GM19455 (cell line): ENCODE data around the gene MVB12B.

Experiments
- ATAC-seq: cut with Tn5 transposase; IDR thresholded peaks from one replicate; pipeline ENCODE4 v1.9.1; 2021; ENCODE audit not compliant: unreplicated experiment

Gene MVB12B

DNA sequence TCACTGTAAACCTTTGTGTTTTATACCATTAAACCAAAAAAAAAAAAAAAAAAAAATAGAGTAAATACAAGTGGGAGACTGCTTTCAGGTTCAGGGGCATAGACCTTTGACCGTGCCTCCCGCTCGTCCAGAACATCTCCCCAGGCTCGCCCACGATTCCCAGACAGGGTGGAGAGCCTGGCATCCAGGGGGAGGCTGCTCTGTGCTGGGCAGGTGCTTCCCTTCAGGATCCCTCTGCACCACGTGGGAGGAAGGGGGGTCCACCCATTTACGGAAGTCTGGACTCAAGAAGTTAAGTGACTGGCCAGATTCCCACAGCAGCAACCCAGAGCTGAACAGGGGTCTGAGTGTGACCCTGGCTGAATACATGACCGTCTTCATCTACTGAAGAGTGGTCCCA is 161.7 kb downstream of the MVB12B start:
- no peak for ATAC-seq

DNA sequence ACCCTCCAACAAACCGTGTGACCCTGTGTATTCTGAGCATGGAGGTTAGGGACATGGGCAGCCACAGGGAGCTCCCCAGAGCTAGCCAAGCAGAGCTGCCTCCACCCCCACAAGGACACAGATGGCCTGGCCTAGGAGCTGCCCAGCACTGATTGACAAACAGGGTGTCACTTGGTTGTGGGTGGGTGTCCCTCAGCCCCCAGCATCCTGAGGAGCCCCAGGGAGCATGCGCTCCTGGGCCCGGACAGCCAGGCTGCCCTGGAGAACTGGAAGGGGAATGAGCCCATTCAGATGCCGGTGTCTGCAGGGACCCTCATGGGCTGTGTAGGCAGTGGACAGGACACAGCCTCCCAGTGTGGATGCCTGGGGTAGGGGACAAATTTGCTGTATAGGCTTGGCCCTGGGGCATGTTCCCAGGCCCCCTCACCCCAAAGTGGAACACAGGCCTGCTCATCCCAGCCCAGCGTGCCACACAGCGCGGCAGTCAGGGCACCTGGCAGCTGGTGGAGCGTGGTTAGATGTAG is 162.3 kb downstream of the MVB12B start:
- no peak for ATAC-seq

DNA sequence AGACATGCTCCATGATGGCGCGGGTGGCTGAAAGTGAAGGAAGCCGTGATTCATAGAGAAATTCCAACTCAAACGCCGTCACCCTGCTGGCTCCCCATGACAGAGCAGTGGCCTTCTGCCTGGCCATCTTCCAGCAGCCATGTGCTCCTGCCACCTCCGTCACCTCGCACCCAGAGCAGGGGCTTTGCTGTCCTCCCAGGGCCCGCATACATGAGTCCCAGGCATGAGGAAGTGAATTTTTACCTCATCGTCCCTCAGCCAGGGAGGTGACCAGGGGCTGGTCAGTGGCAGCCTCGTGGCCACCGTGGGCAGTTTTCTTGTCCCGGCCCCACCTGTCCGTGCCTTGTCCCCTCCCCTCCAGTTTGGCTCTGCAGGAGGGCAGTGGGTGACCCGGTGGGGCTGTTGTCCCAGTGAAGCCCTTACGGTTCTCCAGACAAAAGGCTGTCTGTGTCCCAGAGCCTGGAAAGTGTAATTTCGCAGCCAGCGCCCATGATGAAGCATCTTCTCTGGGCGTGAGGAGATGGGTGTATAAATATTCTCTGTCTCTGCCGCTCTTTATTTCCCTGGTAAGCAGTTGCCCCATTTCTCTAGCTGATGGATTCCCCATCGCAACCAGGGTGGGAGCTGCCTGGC is 163.1 kb downstream of the MVB12B start:
- ATAC-seq = no peak

DNA sequence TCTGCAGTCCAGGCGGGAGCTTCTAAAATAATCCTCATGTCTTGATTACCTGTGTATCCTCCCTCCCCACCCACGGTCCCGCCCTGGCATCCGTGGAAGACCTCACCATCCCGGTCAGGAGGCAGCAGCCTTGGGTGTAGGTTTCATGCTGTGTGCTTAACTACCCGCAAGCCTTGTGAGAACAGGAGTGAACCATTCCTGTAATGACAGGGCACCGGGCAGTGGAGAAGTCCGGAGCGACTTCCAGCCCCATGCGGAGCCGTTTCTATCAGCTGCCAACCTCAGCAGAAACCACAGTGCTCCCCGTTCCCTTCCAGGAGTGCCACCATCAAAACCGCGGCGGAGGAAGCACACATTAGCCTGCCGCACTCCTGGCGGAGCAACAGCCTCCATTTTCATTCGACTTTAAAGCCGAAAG is 163.6 kb downstream of the MVB12B start:
- ATAC-seq = no peak

DNA sequence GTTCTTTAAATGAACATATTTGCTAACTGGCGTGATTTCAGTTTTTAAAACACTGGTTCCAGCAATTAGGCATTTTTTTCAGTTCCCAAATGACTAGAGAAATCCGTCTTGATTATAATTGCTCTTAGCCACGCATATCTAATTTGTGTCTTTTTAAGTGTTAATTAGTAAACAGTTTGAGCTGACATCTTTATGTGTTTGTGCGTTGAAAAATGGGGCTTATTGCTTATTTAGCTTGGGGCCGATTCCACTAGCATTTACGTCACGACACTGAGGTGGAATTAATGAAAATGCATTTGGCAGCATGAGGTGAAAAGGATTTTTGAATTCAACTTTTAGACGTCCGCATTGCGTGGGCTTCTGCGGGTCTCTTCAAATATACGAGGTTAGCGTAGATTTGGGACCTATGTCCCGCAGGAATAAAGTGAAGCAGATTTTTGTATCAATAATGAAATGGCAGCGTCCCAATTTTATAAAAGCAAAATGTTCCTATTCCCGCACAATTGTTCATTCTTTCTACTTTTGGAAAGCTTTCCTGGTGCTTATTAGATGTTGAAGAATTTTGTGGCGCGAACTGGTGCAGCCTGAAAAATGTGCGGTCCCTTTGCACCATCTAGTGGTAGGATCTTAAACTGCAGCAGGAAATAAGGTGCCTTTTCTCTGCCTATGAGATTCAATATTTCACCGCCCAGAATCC is 164.4 kb downstream of the MVB12B start:
- no peak for ATAC-seq

GRCh38 chr9:126491568-126491879 is 164.9 kb downstream of the MVB12B start:
- ATAC-seq = no peak

DNA sequence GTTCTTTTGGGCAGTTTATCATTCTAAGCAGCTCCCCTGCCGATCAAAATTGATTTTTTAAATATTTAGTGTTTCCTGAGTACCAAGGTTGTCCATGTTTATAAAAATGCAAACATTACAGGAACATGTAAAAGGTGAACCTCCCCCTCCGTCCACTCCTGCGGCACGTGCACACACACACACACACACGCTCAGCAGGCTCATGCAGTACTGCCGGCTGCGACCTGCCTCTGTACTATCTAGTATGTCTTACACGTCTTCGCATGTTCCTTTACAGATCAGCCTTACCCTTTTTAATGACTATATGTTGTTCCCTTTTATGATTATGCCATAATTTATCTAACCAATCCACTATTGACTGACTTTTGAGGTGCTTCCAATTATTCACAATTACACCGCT is 165.3 kb downstream of the MVB12B start:
- no peak for ATAC-seq

DNA sequence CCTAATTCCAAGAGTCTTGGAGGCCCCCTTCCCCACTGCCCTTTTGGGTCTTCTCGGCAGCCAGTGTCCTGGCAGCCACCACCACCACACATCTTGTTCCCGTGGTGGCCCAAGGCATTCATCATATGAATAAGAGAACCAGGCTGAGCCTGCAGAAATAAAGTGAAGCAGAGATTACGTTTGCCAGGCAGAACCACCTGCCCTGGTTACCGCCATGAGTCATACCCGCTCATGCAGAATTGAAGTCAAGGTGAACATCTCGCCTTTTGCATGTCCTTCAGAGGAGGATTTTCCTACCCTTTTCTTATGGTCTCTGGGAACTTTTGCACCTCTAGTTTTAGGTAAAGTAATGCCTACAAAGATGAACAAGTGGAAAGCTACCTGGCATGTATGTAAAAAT is 167.6 kb downstream of the MVB12B start:
- no peak for ATAC-seq

- no peak for ATAC-seq
Observed at GRCh38 chr9:126494746-126495145, 168.1 kb downstream of the MVB12B start.

DNA sequence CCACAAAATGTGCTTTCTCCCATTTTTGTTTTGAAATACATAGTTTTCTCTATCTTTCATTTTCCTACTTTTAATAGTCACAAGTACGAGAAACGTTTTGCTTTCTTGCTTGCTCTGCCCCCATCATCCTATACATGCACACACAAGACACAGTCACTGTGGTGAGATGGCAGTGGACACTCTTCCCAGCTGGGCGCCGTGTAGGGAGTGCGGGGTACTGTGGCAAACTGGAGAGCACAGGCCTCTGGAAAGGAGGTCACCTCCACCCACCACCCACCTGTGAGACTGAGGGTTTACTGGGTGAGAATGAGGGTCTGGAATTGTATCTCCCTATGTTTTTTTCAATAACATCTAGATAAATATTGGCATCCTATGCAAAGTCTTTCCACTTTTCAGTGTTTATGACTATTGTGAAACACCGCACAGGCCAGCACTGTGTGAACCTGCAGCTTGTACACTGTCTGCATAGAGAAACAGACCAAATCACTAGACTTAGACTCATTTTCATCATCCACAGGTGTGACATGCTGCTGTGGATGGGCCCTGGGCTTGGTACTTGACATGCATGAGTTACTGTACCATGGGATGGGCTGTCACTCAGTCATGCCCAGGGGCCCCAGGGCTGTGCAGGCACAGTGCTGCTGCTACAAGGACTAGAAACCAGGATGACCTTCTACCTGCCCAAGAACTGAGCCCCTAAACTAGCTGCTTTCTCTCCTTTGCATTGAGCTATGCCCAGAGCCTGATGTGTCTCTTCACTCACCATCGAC is 169.0 kb downstream of the MVB12B start:
- no peak for ATAC-seq

- ATAC-seq = no peak
Observed at GRCh38 chr9:126496181-126496576, 169.6 kb downstream of the MVB12B start.

DNA sequence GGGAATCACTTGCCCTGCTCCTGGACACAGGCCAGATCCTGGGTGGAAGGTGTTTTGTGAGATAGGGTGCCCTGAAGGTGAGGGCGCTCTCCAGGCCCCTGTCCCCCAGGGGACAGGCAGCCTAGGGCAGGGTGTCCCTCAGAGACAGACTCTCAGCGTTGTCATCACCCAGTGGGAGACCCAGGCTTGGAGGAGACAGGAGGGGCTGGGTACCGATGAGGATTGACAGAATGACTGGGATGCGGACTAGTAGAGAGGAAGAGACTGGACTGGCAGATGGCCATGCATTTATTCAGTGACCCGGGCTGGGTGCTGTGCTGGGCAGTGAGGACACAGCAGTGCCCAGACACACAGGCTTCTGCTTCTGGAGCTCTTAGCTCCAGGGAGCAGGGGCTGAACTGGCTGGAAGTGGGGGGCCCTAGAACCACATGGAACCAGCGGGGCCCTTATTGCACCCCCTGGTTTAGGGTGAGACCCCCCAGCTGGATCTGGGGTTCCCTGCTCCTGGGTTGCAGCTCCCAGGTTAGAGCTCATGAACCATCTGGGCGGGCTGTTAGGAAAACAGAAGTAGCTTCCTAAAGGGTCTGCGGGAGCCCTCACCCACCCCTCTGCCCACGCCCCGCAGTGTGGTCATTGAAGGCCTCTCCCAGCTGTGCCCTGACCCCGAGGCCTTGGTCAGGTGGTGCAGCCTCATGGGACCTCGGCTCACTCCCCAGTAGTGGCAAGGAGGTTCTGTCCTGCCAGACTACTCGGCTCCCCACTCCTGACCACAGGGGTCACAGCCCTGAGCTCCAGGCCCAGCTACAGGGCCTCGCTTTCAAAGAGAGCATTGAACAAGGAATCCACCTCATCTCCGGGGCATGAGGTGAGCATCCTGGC is 170.4 kb downstream of the MVB12B start:
- ATAC-seq = no peak

GRCh38 chr9:126497660-126498275 is 171.1 kb downstream of the MVB12B start:
- ATAC-seq = no peak

GRCh38 chr9:126498331-126498730 is 171.7 kb downstream of the MVB12B start:
- no peak for ATAC-seq

DNA sequence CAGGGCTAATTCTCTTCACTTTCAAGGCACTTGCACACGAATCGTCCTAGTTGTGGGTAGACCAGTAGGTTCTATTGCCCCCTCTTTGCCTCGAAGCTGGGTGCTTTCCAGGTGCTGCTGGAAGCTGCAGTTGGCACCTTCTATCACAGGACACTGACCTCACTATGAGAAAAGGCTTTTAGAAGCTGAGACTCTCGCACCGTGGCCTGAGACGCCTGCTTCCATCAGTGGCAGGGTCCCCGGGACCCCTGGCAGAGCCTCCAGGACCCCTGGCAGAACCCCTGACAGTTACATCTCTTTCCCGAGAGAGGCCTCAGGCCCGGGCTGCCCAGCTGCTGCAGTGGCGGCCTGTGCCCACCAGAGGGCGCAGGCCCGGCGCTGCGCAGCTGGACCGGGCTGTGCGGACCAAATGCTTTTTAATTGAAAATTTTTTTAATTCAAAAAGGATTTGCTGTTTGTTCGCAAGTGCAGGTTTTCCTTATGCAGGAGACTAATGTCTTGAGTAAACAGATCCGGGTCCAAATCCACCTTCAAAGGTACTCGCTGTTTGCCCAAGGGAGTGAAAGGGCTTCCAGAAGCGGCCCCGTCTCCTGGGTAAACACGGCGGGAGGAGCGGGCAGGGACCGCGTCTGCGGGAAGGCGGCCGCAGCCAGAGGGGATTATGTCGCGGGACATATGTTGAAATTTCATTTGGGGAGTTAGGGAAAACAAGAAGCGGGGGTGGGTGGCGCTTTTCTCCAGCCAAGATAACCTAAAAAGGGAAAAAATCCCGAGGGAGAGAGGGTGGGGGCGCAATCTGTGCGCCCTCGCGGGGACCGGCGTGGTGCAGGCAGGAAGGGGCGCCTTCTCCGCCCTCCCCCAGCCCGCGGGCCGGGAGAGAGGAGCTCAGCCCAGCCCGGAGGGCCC is 172.6 kb downstream of the MVB12B start:
- no peak for ATAC-seq

DNA sequence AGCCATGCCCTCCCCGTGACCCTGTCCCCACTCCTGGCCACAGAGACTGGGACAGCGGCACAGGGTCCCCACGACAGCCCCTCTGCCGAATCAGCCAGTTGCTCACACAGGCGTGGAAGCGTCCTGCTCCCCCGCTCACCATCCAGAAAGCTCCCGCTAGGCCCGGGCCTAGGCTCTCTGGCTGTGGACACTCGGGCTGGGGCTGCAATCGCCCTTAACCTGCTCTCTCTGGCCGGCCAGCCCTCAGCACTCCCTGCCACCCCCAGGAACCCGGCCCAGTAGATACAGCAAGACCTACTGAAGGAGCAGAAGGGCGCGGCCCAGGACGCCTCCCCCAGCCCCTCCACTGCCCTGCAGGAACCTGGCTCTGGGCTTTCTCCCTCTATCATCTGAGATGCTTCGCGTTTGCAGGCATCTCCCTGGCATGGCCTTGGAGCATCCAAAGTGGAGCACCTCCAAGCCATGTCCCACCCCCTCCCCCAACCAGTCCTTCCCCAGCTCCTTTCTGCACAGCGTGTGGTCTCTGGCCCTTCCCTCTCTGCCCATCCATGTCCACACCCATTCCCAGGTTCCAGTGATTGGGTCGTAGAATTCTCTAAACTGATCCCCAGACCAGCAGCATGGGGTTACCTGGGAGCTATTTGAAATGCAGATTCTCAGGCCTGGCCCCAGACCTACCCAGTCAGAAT is 173.4 kb downstream of the MVB12B start:
- no peak for ATAC-seq

DNA sequence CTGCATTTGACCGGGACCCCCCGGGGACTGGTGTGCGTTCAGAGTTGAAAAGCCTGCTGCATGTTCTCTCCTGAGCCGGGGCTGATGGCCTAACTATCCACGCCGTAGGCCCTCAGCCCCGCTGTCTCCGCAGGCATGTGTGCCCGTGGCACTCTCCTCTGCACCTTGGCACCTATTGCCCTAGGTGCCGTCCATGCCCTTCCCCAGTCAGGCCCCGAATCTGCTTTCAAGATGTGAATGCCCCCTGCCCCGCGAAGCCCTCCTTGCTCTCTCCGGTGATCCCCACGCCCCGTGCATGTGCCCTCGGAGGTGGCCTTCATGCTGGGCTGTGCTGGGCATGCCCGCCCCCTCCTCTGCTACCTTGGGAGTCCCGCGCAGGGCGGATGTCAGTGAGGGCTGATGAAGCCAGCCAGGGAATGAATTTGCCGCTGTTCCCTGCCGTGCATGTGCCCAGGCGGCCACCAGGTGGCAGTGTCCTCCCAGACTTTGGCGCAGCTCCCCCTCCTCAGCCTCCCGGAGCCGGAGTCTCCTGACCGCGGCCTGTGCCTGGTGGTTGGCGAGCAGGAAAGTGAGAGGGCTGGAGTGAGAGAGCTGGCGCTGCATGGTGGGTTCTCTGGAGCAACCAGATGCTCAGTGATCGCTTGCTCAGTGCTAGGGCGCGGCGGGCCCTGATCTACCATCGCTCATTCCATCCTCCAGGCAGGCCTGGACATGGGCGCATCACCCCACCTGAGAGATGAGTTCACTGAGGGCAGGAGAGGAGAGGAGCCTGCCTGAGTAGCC is 174.2 kb downstream of the MVB12B start:
- ATAC-seq = no peak
